Kidney epithelial cell (primary cell): ENCODE data around the gene LIG1. TPM values are rescaled to one million over a fixed set of nuclear protein-coding genes. Genes with fewer than 3 reads are reported as not detected.

Experiments used
- DNase-seq: peaks from one replicate; pipeline ENCODE4 v3.0.0-alpha.2; 2010; ENCODE audit warnings: low read depth
- H3K27me3 ChIP-seq: 2 replicates; pipeline ENCODE4 v1.6.0; 2011; ENCODE audit warnings: low read length; ENCODE audit not compliant: control insufficient read depth, insufficient read depth
- H3K36me3 ChIP-seq: 2 replicates; pipeline ENCODE4 v1.5.1; 2011; ENCODE audit warnings: low read length; ENCODE audit not compliant: control insufficient read depth, insufficient read depth
- H3K4me3 ChIP-seq: 2 replicates; pipeline ENCODE4 v1.5.1; 2011; ENCODE audit warnings: low read depth, mild to moderate bottlenecking, control low read depth, low read length
- total RNA-seq: library from RNA; depleted of rRNA; stranded (reverse); fragments of >200 nt; gene quantifications from 2 replicates; pipeline ENCODE4 v1.2.3, GENCODE V29; 2015
- TF ChIP-seq, protein P1 (sequence below): IDR thresholded peaks from 2 replicates; pipeline ENCODE4 v1.5.1; 2011; ENCODE audit warnings: mild to moderate bottlenecking, moderate library complexity, low read length, control low read depth, inconsistent platforms; ENCODE audit not compliant: insufficient read depth, poor library complexity, severe bottlenecking

Gene LIG1
- total RNA-seq, 1 donor from 2014 or later: 15.0 TPM

DNA sequence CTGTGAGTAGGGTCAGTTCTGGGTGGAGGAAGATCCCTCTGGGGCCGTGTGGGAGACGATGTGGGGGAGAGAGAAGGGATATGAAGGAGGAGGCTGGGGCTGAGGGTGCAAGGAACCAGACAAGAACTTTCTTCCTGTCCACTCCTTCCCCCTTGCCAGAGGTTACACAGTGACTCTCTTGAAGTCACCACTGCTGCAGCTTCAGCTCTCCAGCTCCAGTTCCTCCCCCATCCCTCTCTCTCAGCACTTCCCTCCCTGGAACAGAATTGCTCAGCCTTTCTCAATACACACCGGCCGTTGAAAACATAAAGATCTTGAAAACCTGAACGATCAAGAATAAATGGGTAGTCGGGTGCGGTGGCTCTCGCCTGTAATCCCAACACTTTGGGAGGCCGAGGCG, 5.4 kb upstream of the LIG1 start:
- Histone ChIP-seq H3K4me3 (no peak overlapping the region), H3K27me3 (no peaks in the 10 kb centered on the region), H3K36me3 (peaks cover 1% of the 10 kb centered on the region)
- TF ChIP-seq, protein P1, sequence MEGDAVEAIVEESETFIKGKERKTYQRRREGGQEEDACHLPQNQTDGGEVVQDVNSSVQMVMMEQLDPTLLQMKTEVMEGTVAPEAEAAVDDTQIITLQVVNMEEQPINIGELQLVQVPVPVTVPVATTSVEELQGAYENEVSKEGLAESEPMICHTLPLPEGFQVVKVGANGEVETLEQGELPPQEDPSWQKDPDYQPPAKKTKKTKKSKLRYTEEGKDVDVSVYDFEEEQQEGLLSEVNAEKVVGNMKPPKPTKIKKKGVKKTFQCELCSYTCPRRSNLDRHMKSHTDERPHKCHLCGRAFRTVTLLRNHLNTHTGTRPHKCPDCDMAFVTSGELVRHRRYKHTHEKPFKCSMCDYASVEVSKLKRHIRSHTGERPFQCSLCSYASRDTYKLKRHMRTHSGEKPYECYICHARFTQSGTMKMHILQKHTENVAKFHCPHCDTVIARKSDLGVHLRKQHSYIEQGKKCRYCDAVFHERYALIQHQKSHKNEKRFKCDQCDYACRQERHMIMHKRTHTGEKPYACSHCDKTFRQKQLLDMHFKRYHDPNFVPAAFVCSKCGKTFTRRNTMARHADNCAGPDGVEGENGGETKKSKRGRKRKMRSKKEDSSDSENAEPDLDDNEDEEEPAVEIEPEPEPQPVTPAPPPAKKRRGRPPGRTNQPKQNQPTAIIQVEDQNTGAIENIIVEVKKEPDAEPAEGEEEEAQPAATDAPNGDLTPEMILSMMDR: no peak
- no peak for DNase-seq

DNA sequence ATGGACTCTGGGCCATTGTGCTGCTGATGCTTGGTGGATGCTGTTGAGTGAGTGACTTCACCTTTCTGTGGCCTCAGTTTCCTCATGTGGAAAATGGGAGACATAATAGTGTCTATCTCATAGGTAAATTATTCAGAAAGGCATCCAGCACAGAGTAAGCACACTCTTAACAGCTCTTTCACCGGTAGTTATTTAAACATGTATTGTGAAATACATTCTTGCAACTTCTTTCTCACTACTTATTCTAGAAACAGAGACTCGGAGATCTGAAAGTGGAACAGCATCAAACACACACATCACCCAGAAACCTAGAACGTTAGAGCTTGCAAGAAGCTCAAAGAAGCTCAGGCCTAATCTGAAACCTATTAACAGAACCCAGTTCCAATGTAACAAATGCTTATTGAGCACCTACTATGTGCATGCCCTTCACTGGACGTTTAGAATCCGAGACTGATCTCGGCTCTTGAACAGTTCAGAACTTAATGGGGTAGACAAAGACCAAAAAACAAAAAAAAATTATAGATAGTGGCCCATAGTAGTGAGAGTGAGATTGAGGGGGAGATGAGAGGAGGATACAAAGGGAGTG, 4.4 kb upstream of the LIG1 start:
- no peak overlapping the region for H3K4me3 ChIP-seq
- H3K27me3 ChIP-seq: no peaks in the 10 kb centered on the region
- DNase-seq: no peak
- peaks cover 1% of the 10 kb centered on the region for H3K36me3 ChIP-seq
- TF ChIP-seq, protein P1: no peak

DNA sequence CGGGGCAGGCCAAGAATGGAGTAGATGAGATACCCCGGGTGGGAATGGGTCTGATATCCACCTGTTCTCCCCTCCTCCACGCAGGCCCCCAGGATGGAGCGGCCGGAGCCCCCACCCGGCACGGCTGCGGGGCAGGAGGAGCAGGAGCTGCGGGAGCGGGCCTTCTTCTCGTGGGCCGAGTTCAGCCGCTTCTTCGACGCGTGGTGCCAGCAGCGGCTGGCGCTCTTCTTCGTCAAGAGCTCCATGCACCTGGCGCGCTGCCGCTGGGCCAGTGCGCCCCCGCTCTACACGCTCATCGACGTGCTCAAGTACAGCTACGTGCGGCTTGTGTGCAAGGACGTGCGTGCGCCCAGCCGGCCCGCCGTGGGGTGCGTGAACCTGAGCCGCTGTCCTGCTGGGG, 1.6 kb upstream of the LIG1 start:
- DNase-seq: no peak
- Histone ChIP-seq H3K36me3 (peaks cover 1% of the 10 kb centered on the region), H3K4me3 (peak overlapping the region; percentile 80), H3K27me3 (no peaks in the 10 kb centered on the region)
- TF ChIP-seq, protein P1: no peak

DNA sequence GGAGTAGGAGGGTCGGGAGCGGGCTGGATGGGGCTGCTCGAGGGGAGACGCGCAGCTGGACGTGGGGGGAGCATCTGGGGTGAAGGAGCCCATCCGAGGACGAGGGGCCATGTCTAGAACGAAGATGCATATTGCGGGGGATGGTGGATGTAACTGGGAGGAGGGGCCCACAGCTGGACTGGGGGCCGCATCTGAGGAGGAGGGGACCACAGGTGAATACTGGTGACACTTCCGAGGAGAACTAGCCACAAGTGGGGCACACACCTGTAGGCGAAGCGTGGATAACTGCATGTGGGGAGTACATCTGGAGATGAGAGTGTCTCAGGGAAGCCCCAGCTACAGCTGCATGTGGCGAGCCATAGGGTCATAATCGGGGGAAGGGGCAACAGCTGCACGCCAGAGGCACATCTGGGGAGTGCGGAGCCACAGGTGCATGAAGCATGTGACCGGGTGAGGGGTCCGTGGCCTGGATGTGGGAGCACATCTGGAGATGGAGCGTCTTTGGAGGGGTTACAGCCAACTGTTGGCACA, 738 bp upstream of the LIG1 start:
- peak overlapping the region; percentile 80 for H3K4me3 ChIP-seq
- no peak for DNase-seq
- peaks cover 1% of the 10 kb centered on the region for H3K36me3 ChIP-seq
- TF ChIP-seq, protein P1: no peak
- no peaks in the 10 kb centered on the region for H3K27me3 ChIP-seq

DNA sequence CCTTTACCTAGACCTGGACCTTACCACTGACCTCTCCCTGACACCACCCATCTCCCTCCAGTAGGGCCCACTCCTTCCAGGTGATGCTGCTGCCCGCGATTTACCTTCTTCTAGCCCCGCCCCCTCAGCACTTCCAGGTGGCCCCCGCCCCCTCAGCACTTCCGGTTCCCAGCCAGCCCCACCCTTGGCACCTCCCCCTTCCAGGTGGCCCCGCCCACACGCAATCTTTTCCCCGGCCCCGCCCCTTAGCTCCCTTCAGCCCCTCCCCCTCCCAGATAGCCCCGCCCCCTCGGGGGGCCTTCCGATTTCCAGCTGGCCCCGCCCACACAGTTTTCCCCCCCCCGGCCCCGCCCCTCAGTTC, 586 bp downstream of the LIG1 start:
- Histone ChIP-seq H3K36me3 (peaks cover 1% of the 10 kb centered on the region), H3K27me3 (no peaks in the 10 kb centered on the region), H3K4me3 (peak overlapping the region; percentile 80)
- no peak for DNase-seq
- TF ChIP-seq, protein P1: no peak

DNA sequence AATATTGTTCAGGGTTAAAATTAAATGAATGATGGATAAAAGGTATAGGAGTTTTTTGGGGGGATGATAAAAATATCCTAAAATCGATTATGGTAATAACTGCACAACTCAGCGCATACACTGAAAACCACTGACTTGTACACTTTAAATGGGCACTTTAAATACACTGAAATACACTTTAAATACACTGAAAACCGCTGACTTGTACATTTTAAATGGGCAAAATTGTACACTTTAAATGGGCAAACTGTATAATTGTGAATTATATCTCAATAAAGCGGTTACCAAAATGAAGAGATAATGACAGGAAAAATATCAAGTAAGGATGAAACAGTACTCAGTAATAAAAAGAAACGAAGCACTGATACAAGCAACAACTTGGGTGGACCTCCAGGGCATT, 1.5 kb downstream of the LIG1 start:
- Histone ChIP-seq H3K36me3 (no peaks in the 10 kb centered on the region), H3K4me3 (no peak overlapping the region), H3K27me3 (no peaks in the 10 kb centered on the region)
- TF ChIP-seq, protein P1: no peak
- DNase-seq: no peak
